Thyroid gland (tissue), 4 donors: ENCODE measurements around the gene IFRD1. TPM values are rescaled to one million over a fixed set of nuclear protein-coding genes. Genes with fewer than 3 reads are reported as not detected.
A peak's percentile ranks its signal among the peaks of the same experiment; 100 is the strongest.

ENCODE experiments used
- DNase-seq, 2 donors: peaks; one replicate each; pipeline ENCODE4 v3.0.0-alpha.2; 2019
- H3K27ac ChIP-seq, 3 donors: fragments of 200-600 bp; sonication (generic); 1 replicate in 2 of 3; 2 replicates in 1 of 3; pipeline ENCODE4 v1.5.1; 2016 to 2019; ENCODE audit warnings: mild to moderate bottlenecking in 1 of 3, moderate library complexity in 1 of 3
- H3K27me3 ChIP-seq: fragments of 200-600 bp; sonication (generic); one replicate; pipeline ENCODE4 v1.5.1; 2019
- H3K36me3 ChIP-seq, 2 donors: fragments of 200-600 bp; sonication (generic); one replicate each; pipeline ENCODE4 v1.5.1; 2016 to 2019
- H3K4me1 ChIP-seq, 2 donors: fragments of 200-600 bp; sonication (generic); one replicate each; pipeline ENCODE4 v1.5.1; 2017 to 2019
- H3K4me3 ChIP-seq, 3 donors: fragments of 200-600 bp; sonication (generic); replicated peaks in 1 of 3; 1 replicate in 2 of 3; 2 replicates in 1 of 3; pipeline ENCODE4 v1.5.1; 2016; ENCODE audit warnings: mild to moderate bottlenecking in 1 of 3
- H3K9me3 ChIP-seq: fragments of 200-600 bp; sonication (generic); one replicate; pipeline ENCODE4 v1.5.1; 2017
- POLR2A ChIP-seq, 2 donors: fragments of 450-650 bp; IDR thresholded peaks; one replicate each; pipeline ENCODE4 v1.6.1; 2017; ENCODE audit warnings: antibody characterized with exemption in 2 of 2, mild to moderate bottlenecking in 2 of 2, moderate library complexity in 1 of 2
- WGBS, 2 donors: methylation state at CpG; one replicate each; pipeline ENCODE4 v1.1.5; 2017; 5-methylcytosine and 5-hydroxymethylcytosine counted together
- intact Hi-C: fragments of 100-400 bp; cut with DNase I; formaldehyde crosslinking; loops from one replicate; pipeline ENCODE4 v1.15.1; 2023
- total RNA-seq, 4 donors: library from RNA; depleted of rRNA; stranded (reverse); fragments of >200 nt; gene quantifications; one replicate each; pipeline ENCODE4 v1.2.3, GENCODE V29; 2016
- TF ChIP-seq, protein P1 (sequence below), 6 experiments: fragments of 200-600 bp in 3 of 6; fragments of 450-650 bp in 3 of 6; sonication (generic) in 3 of 6; IDR thresholded peaks; one replicate each; pipeline ENCODE4 v1.5.1; 2016 to 2019; ENCODE audit warnings: antibody characterized with exemption in 6 of 6, mild to moderate bottlenecking in 2 of 6, inconsistent platforms in 1 of 6, moderate library complexity in 1 of 6

IFRD1 gene
- total RNA-seq, 4 donors from 2014 or later: 34.5 to 84.8 (median 57.1) TPM

- peak overlapping the region in 2 of 3 donors; percentile 8 to 13 for H3K27ac ChIP-seq
- no peaks in the 10 kb centered on the region for H3K27me3 ChIP-seq
- peaks cover 0 to 11% of the 10 kb centered on the region in 2 donors for H3K4me1 ChIP-seq
- peak; percentile 10 to 27 for DNase-seq
- TF ChIP-seq POLR2A (IDR thresholded peaks at IDR 0.05): no peak
- TF ChIP-seq, protein P1, sequence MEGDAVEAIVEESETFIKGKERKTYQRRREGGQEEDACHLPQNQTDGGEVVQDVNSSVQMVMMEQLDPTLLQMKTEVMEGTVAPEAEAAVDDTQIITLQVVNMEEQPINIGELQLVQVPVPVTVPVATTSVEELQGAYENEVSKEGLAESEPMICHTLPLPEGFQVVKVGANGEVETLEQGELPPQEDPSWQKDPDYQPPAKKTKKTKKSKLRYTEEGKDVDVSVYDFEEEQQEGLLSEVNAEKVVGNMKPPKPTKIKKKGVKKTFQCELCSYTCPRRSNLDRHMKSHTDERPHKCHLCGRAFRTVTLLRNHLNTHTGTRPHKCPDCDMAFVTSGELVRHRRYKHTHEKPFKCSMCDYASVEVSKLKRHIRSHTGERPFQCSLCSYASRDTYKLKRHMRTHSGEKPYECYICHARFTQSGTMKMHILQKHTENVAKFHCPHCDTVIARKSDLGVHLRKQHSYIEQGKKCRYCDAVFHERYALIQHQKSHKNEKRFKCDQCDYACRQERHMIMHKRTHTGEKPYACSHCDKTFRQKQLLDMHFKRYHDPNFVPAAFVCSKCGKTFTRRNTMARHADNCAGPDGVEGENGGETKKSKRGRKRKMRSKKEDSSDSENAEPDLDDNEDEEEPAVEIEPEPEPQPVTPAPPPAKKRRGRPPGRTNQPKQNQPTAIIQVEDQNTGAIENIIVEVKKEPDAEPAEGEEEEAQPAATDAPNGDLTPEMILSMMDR (IDR thresholded peaks at IDR 0.05): no peak
- H3K4me3 ChIP-seq: no peak overlapping the region
- H3K9me3 ChIP-seq: no peaks in the 10 kb centered on the region
- WGBS, 2 donors: 44% methylated on average over 3 of the region's 3 CpGs
- no peaks in the 10 kb centered on the region for H3K36me3 ChIP-seq
- intact Hi-C loops: no loop called here
Observed at GRCh38 chr7:112481833-112482670, 31.8 kb downstream of the IFRD1 start.

GRCh38 chr7:112484671-112485167 is 34.5 kb downstream of the IFRD1 start:
- 51 to 67% methylated on average over 4 of the region's 4 CpGs for WGBS, 2 donors
- H3K9me3 ChIP-seq: no peaks in the 10 kb centered on the region
- DNase-seq: no peak
- no peak overlapping the region for H3K4me3 ChIP-seq
- H3K4me1 ChIP-seq: peaks cover 0 to 11% of the 10 kb centered on the region in 2 donors
- H3K27ac ChIP-seq: no peak overlapping the region
- no peak for TF ChIP-seq POLR2A (IDR thresholded peaks at IDR 0.05)
- TF ChIP-seq, protein P1 (IDR thresholded peaks at IDR 0.05): no peak
- H3K36me3 ChIP-seq: no peaks in the 10 kb centered on the region
- H3K27me3 ChIP-seq: no peaks in the 10 kb centered on the region
- intact Hi-C loops: no loop called here

- TF ChIP-seq POLR2A (IDR thresholded peaks at IDR 0.05): no peak
- Histone ChIP-seq H3K9me3 (no peaks in the 10 kb centered on the region), H3K4me3 (no peak overlapping the region), H3K27ac (no peak overlapping the region), H3K36me3 (peaks cover 0 to 3% of the 10 kb centered on the region in 2 donors), H3K27me3 (no peaks in the 10 kb centered on the region), H3K4me1 (peaks cover 0 to 11% of the 10 kb centered on the region in 2 donors)
- DNase-seq: no peak
- WGBS, 2 donors: 93 to 94% methylated on average over 5 of the region's 5 CpGs
- intact Hi-C loops: no loop called here
Observed at GRCh38 chr7:112485766-112486165, 35.5 kb downstream of the IFRD1 start.

DNA sequence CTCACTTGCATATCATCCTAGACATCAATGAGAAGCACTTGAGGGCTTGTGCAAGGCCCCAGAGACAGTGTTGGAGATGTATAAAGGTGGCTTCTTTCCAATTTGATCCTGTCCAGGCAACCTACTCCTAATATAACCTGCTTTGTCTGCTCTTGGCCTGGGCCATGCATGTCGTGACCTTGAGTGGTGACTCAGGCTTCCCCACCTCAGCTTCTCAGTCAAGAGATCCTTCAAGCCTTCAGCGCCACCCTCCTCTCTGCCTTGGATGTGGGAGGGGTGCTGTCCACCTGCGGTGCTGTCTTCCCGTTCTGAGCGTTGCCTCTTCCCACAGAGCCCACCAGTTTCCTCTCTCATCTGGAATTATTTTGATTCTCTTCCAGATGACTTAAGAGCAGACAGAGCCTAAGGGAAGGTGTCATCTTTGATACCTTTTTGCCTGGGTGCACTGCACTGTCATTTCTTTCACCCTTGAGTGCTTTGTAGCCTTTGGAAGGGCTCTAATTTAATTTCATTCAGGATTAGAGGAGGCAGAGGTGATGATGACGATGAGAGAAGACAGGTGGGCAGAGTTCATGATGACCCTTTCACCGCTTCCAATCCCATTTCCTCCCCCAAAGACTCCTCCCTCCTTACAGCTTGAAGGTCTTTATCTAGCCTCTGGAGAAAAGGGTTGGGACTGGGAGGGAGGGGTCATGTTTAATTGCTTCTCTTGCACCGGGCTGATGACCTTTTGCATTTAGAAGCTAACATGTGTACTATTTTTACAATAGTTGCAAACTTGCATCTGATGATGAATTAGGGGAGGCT is 37.4 kb downstream of the IFRD1 start:
- no peak overlapping the region for H3K4me3 ChIP-seq
- intact Hi-C loops: no loop called here
- no peak for DNase-seq
- WGBS, 2 donors: 92 to 95% methylated on average over 8 of the region's 8 CpGs
- no peaks in the 10 kb centered on the region for H3K4me1 ChIP-seq
- TF ChIP-seq, protein P1 (IDR thresholded peaks at IDR 0.05): no peak
- TF ChIP-seq POLR2A (IDR thresholded peaks at IDR 0.05): no peak
- no peak overlapping the region for H3K27ac ChIP-seq
- no peaks in the 10 kb centered on the region for H3K9me3 ChIP-seq
- H3K36me3 ChIP-seq: peaks cover 0 to 3% of the 10 kb centered on the region in 2 donors
- H3K27me3 ChIP-seq: no peaks in the 10 kb centered on the region

DNA sequence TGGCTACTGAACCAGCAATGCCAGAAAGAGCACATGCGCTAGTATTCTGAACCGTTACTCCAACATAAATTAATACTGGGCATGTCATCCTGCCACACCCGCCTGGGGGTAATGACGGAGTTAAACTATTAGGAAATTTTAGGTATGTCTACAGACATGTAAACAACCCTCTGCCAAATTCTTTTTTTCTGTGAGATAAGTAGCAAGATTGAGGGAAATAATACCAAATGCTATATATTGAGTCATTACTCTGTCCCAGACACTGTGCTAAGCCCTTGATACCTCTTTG is 37.9 kb downstream of the IFRD1 start:
- no peaks in the 10 kb centered on the region for H3K4me1 ChIP-seq
- no peak overlapping the region for H3K27ac ChIP-seq
- H3K4me3 ChIP-seq: no peak overlapping the region
- H3K36me3 ChIP-seq: peaks cover 0 to 3% of the 10 kb centered on the region in 2 donors
- no peak for TF ChIP-seq POLR2A (IDR thresholded peaks at IDR 0.05)
- TF ChIP-seq, protein P1 (IDR thresholded peaks at IDR 0.05): no peak
- H3K27me3 ChIP-seq: no peaks in the 10 kb centered on the region
- no peaks in the 10 kb centered on the region for H3K9me3 ChIP-seq
- intact Hi-C loops: no loop called here
- no peak for DNase-seq
- 99 to 100% methylated on average over 4 of the region's 4 CpGs for WGBS, 2 donors
